ENCODE data around the gene TCFL5. TPM values are rescaled to one million over a fixed set of nuclear protein-coding genes. Genes with fewer than 3 reads are reported as not detected.

The TCFL5 gene
- total RNA-seq, 4 donors from 2014 or later: 5.3 to 20.0 (median 14.2) TPM

GRCh38 chr20:62807444-62808210 is 54.0 kb downstream of the TCFL5 start:
- DNase-seq: no peak
- H3K4me1 ChIP-seq: peaks cover 0 to 25% of the 10 kb centered on the region in 2 donors
- H3K4me3 ChIP-seq: no peak overlapping the region
- no peak overlapping the region for H3K27ac ChIP-seq
- no peaks in the 10 kb centered on the region for H3K9me3 ChIP-seq
- H3K27me3 ChIP-seq: no peaks in the 10 kb centered on the region
- intact Hi-C loops (cut with DNase I; ENCODE audit: low total_unique reads): loop anchor here (10.0 kb wide), 1 partner anchor 403 kb away; the partner anchor contains the start of gene CABLES2
- no peaks in the 10 kb centered on the region for H3K36me3 ChIP-seq
- TF ChIP-seq, protein P1, sequence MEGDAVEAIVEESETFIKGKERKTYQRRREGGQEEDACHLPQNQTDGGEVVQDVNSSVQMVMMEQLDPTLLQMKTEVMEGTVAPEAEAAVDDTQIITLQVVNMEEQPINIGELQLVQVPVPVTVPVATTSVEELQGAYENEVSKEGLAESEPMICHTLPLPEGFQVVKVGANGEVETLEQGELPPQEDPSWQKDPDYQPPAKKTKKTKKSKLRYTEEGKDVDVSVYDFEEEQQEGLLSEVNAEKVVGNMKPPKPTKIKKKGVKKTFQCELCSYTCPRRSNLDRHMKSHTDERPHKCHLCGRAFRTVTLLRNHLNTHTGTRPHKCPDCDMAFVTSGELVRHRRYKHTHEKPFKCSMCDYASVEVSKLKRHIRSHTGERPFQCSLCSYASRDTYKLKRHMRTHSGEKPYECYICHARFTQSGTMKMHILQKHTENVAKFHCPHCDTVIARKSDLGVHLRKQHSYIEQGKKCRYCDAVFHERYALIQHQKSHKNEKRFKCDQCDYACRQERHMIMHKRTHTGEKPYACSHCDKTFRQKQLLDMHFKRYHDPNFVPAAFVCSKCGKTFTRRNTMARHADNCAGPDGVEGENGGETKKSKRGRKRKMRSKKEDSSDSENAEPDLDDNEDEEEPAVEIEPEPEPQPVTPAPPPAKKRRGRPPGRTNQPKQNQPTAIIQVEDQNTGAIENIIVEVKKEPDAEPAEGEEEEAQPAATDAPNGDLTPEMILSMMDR (IDR thresholded peaks at IDR 0.05): no peak
- no peak for TF ChIP-seq POLR2A (IDR thresholded peaks at IDR 0.05)

DNA sequence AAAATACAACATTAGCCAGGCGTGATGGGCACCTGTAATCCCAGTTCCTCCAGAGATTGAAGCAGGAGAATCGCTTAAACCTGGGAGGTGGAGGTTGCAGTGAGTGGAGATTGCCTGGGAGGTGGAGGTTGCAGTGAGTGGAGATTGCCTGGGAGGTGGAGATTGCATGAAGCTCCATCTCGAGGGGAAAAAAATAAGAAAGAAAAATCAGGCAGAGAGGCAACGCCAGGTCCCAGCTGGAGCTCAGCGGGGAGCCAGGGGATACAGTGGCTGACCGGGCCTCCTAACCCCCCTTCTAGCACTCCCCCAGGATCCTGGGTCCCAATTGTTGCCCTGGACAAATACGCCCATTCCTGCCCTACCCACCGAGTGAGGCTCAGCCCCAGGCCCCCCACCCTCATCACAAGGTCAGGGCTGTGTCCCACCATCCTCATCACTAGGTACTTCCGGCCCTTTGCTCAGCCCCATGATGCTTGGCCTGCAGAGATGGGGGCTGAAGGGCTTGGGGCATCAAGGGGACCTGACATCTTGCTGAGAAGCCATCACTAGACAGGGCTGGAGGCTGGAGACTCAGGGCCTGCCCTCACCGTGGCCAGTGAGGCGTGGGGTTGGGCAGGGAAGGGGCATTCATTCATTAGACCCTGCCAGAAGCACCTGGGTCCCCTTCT is 55.1 kb downstream of the TCFL5 start:
- no peaks in the 10 kb centered on the region for H3K36me3 ChIP-seq
- no peak for DNase-seq
- no peak for TF ChIP-seq POLR2A (IDR thresholded peaks at IDR 0.05)
- TF ChIP-seq, protein P1 (IDR thresholded peaks at IDR 0.05): no peak
- H3K27ac ChIP-seq: peak overlapping the region in 1 of 2 donors; percentile 87
- intact Hi-C loops (cut with DNase I; ENCODE audit: low total_unique reads): loop anchor here (10.0 kb wide), 1 partner anchor 402 kb away; the partner anchor contains the start of gene CABLES2
- H3K9me3 ChIP-seq: no peaks in the 10 kb centered on the region
- H3K4me3 ChIP-seq: peak overlapping the region in 1 of 2 donors; percentile 95
- no peaks in the 10 kb centered on the region for H3K27me3 ChIP-seq
- H3K4me1 ChIP-seq: peaks cover 0 to 25% of the 10 kb centered on the region in 2 donors

DNA sequence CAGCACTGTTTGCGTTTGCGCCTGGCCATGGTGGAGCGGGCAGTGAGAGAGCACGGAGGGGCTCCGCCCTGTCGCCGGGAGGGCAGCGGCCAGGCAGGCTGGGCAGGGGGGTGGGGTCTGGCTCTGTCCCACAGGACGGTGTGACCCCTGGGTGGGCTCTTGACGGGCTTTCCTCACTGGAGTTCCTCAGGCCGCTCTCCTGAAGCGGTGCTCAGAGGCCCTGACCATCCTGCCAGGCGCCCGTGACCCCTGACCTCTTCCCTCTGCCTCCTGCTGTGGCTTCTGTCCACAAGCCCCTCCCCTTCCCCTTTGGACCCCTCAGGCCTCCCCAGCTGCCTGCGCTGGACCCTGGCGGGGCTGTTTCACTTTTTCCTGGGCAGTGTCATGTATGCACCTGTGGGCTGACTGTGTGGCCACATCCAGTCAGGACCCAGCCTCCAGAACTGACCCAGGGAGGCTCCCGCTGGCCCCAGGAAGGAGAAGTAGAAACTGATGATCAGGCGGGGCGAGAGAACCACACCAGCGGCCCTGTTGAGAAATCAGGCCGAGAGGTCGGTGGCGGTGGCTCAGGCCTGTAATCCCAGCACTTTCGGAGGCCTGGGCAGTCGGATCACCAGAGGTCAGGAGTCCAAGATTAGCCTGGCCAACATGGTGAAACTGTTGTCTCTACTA is 55.8 kb downstream of the TCFL5 start:
- Histone ChIP-seq H3K27me3 (no peaks in the 10 kb centered on the region), H3K9me3 (no peaks in the 10 kb centered on the region), H3K36me3 (no peaks in the 10 kb centered on the region), H3K27ac (peak overlapping the region; percentile 87 to 94), H3K4me1 (peaks cover 0 to 25% of the 10 kb centered on the region in 2 donors), H3K4me3 (peak overlapping the region; percentile 57 to 95)
- TF ChIP-seq POLR2A (IDR thresholded peaks at IDR 0.05): no peak
- TF ChIP-seq, protein P1 (IDR thresholded peaks at IDR 0.05): no peak
- intact Hi-C loops (cut with DNase I; ENCODE audit: low total_unique reads): loop anchor here (10.0 kb wide), 1 partner anchor 401 kb away; the partner anchor contains the start of gene CABLES2
- no peak for DNase-seq

GRCh38 chr20:62805155-62805710 is 56.4 kb downstream of the TCFL5 start:
- Histone ChIP-seq H3K4me1 (peaks cover 0 to 25% of the 10 kb centered on the region in 2 donors), H3K4me3 (peak overlapping the region; percentile 57 to 95), H3K27ac (peak overlapping the region; percentile 87 to 94), H3K36me3 (no peaks in the 10 kb centered on the region), H3K27me3 (no peaks in the 10 kb centered on the region), H3K9me3 (no peaks in the 10 kb centered on the region)
- intact Hi-C loops (cut with DNase I; ENCODE audit: low total_unique reads): loop anchor here (10.0 kb wide), 1 partner anchor 400 kb away; the partner anchor contains the start of gene CABLES2
- TF ChIP-seq POLR2A (IDR thresholded peaks at IDR 0.05): no peak
- TF ChIP-seq, protein P1 (IDR thresholded peaks at IDR 0.05): peak in 1 of 4 experiments; percentile 1
- DNase-seq: no peak
